CD4-positive, alpha-beta memory T cell (primary cell): ENCODE results near the gene KIAA0319L. TPM values are rescaled to one million over a fixed set of nuclear protein-coding genes. Genes with fewer than 3 reads are reported as not detected.

Source experiments
- CTCF ChIA-PET: fragments of 350-600 bp; sonication (Branson Sonifier 250); formaldehyde crosslinking; loops from one replicate; lab custom pipeline; 2021; ENCODE audit warnings: inconsistent platforms; ENCODE audit not compliant: partially characterized antibody; lab: Charles Lee
- POLR2A ChIA-PET: fragments of 350-600 bp; sonication (Branson Sonifier 250); formaldehyde crosslinking; loops from one replicate; lab custom pipeline; 2021; ENCODE audit not compliant: partially characterized antibody; lab: Charles Lee
- DNase-seq, 5 donors: peaks; one replicate each; pipeline versions ENCODE4 v3.0.0 to v3.0.0-alpha.2; 2020 to 2022; ENCODE audit warnings: mixed read lengths in 1 of 5
- H3K27ac ChIP-seq: one replicate; pipeline ENCODE4 v1.7.0; 2013; ENCODE audit warnings: low read depth, low read length
- H3K27me3 ChIP-seq: 2 replicates; pipeline ENCODE4 v1.7.0; 2013; ENCODE audit warnings: mild to moderate bottlenecking, low read length, moderate library complexity; ENCODE audit not compliant: insufficient read depth
- H3K36me3 ChIP-seq: 2 replicates; pipeline ENCODE4 v1.7.0; 2013; ENCODE audit warnings: mild to moderate bottlenecking, low read length, moderate library complexity; ENCODE audit not compliant: insufficient read depth
- H3K4me1 ChIP-seq: 2 replicates; pipeline ENCODE4 v1.7.0; 2013; ENCODE audit warnings: mild to moderate bottlenecking, low read length, moderate library complexity; ENCODE audit not compliant: insufficient read depth
- H3K4me3 ChIP-seq, 2 donors: one replicate each; pipeline ENCODE4 v1.7.0; 2013; ENCODE audit warnings: low read length in 2 of 2, mild to moderate bottlenecking in 1 of 2
- H3K9me3 ChIP-seq, 2 donors: one replicate each; pipeline ENCODE4 v1.7.0; 2013; ENCODE audit warnings: low read length in 2 of 2, control low read depth in 1 of 2; ENCODE audit not compliant: control insufficient read depth in 1 of 2
- H3K27ac Mint-ChIP-seq, 7 donors: one replicate each; pipeline ENCODE4 v1.8.0; 2020 to 2021; ENCODE audit warnings: mixed read lengths in 7 of 7, mild to moderate bottlenecking in 6 of 7, inconsistent platforms in 3 of 7, moderate library complexity in 3 of 7
- H3K27me3 Mint-ChIP-seq, 2 donors: one replicate each; pipeline ENCODE4 v1.8.0; 2020 to 2021; ENCODE audit warnings: mixed read lengths in 2 of 2
- H3K36me3 Mint-ChIP-seq, 2 donors: one replicate each; pipeline ENCODE4 v1.8.0; 2020 to 2021; ENCODE audit warnings: mixed read lengths in 2 of 2, inconsistent platforms in 1 of 2, mild to moderate bottlenecking in 1 of 2
- H3K4me1 Mint-ChIP-seq, 4 donors: one replicate each; pipeline ENCODE4 v1.8.0; 2020 to 2021; ENCODE audit warnings: mixed read lengths in 4 of 4, mild to moderate bottlenecking in 1 of 4
- H3K4me3 Mint-ChIP-seq, 8 donors: one replicate each; pipeline ENCODE4 v1.8.0; 2020 to 2021; ENCODE audit warnings: mixed read lengths in 8 of 8, mild to moderate bottlenecking in 7 of 8, moderate library complexity in 6 of 8, inconsistent platforms in 3 of 8
- H3K9me3 Mint-ChIP-seq, 8 donors: one replicate each; pipeline ENCODE4 v1.8.0; 2020 to 2021; ENCODE audit warnings: mixed read lengths in 8 of 8, mild to moderate bottlenecking in 5 of 8, inconsistent platforms in 3 of 8, moderate library complexity in 1 of 8
- intact Hi-C: fragments of 100-400 bp; cut with micrococcal nuclease; formaldehyde crosslinking; loops from one replicate; pipeline ENCODE4 v1.15.1; 2023
- polyA plus RNA-seq, 2 donors: library from polyadenylated mRNA; unstranded; fragments of 300-500 nt; fragmentation: Illumina TruSeq; gene quantifications; one replicate each; pipeline ENCODE4 v1.2.3, GENCODE V29; 2021
- total RNA-seq, 2 experiments: library from RNA; stranded (reverse); gene quantifications; one replicate each; pipeline ENCODE4 v1.2.3, GENCODE V29; 2021

KIAA0319L gene
- total and polyA plus RNA-seq, 4 experiments from 2014 or later, result 12.7 to 82.9 (median 54.3) TPM

DNA sequence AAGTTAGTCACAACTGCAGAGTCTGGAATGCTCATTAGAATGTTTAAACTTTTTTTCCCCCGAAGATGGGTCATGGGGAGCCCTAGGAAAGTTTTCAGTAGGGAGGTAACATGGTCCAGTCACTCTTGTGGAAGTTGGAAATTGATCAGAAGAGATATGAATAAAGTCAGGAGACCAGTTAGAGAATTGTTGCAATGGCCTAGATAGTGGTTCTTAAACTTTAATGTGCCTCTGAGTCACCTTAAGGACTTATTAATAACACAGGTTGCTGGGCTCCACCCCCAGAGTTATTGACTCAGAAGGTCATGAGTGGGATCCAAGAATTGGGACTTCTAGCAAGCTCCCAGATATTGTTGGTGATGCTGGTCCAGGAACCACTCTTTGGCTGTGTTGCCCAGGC is 12.7 kb upstream of the KIAA0319L start:
- intact Hi-C loops, result loop anchor here (1.0 to 10.0 kb wide), 6 partner anchors 30 to 204 kb away; partner anchors contain the start of gene PSMB2
- H3K27me3 ChIP-seq, result no peaks in the 10 kb centered on the region
- H3K4me1 Mint-ChIP-seq, result peaks cover 4 to 16% (median 9%) of the 10 kb centered on the region in 4 donors
- peaks cover 6% of the 10 kb centered on the region for H3K4me1 ChIP-seq
- H3K9me3 ChIP-seq, result no peaks in the 10 kb centered on the region
- no peak for DNase-seq
- no peak overlapping the region for H3K4me3 Mint-ChIP-seq
- no peak overlapping the region for H3K27ac ChIP-seq
- peaks cover 0 to 1% of the 10 kb centered on the region in 2 donors for H3K27me3 Mint-ChIP-seq
- peaks cover 0 to 2% (median 0%) of the 10 kb centered on the region in 8 donors for H3K9me3 Mint-ChIP-seq
- peak overlapping the region in 1 of 7 donors; percentile 12 for H3K27ac Mint-ChIP-seq
- POLR2A ChIA-PET, result interaction anchor here (0.7 to 0.9 kb wide), 2 partner anchors 200 to 202 kb away, joined by 3 to 4 read pairs; partner anchors contain the start of gene CLSPN
- CTCF ChIA-PET, result interaction anchor here (1.5 to 4.1 kb wide), 4 partner anchors 118 to 160 kb away, joined by 4 to 50 read pairs (median 32); no protein-coding TSS in a partner anchor
- no peak overlapping the region for H3K4me3 ChIP-seq
- peaks cover 0 to 3% of the 10 kb centered on the region in 2 donors for H3K36me3 Mint-ChIP-seq
- no peaks in the 10 kb centered on the region for H3K36me3 ChIP-seq

DNA sequence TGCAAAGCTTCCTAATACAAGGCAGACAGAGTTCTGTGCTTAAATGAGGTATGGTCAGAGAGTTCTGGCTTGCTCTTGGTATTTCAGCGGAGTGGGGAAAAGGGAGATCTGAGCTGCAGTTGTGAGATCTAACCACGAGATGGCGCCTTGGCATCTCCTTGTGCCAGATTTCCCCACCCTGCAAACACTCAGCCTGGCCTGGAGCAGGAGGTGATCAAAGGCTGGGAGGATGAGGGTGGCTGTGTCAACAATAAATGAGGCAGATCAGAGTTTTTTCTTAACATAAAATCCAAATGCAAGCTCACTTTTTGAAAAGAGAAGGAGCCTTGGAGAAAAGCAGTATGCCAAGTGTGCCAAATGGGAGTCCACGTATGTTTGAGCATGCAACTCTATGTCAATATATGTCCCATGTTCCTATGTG is 11.8 kb upstream of the KIAA0319L start:
- Mint-ChIP-seq H3K27ac (peak overlapping the region in 1 of 7 donors; percentile 10), H3K4me3 (no peak overlapping the region), H3K9me3 (peaks cover 0 to 2% (median 0%) of the 10 kb centered on the region in 8 donors), H3K27me3 (no peaks in the 10 kb centered on the region), H3K36me3 (peaks cover 5 to 11% of the 10 kb centered on the region in 2 donors), H3K4me1 (peaks cover 8 to 24% (median 16%) of the 10 kb centered on the region in 4 donors)
- intact Hi-C loops, result loop anchor here (1.0 to 10.0 kb wide), 6 partner anchors 31 to 205 kb away; partner anchors contain the start of gene PSMB2
- Histone ChIP-seq H3K9me3 (no peaks in the 10 kb centered on the region), H3K4me3 (no peak overlapping the region), H3K27ac (no peak overlapping the region), H3K36me3 (peaks cover under 1% of the 10 kb centered on the region), H3K4me1 (peaks cover 6% of the 10 kb centered on the region), H3K27me3 (no peaks in the 10 kb centered on the region)
- peak in 4 of 5 donors; percentile 57 to 68 (median 62) for DNase-seq
- ChIA-PET POLR2A (interaction anchor here (0.8 to 2.1 kb wide), 10 partner anchors 9 to 201 kb away, joined by 3 to 14 read pairs (median 4); partner anchors contain the start of genes CLSPN, KIAA0319L and NCDN), CTCF (interaction anchor here (0.6 to 5.9 kb wide), 41 partner anchors 8 to 241 kb away, joined by 3 to 274 read pairs (median 4); partner anchors contain the start of genes C1orf216, CLSPN, KIAA0319L and NCDN)

DNA sequence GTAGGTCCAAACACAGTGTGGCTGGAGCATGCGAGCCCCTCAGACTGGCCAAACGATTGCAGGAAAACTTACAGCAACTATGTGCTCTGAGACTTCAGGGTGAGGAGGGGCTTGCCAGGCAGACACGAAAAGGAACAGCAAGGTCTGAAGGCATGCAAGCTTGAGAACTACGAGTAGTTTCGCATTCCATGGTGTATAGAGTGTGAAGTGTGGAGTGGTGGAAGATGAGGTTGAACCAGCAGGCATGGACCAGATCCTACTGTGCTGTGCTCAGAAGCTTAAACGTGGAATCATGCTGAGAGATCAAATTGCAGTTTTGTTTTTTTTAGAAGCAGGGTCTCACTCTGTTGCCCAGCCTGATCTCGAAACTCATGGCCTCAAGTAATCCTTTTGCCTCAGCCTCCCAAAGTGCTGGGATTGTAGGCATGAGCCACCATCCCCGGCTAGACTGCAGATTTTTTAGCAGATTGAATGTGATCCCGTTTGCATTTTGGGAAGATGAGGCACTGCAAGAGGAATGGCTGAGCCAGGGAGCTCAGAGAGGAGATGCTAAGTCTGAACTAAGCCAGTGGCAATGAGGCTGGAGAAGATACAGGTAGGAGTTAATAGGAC is 10.8 kb upstream of the KIAA0319L start:
- ChIA-PET POLR2A (interaction anchor here (1.1 to 2.1 kb wide), 5 partner anchors 10 to 156 kb away, joined by 3 to 14 read pairs (median 9); partner anchors contain the start of genes KIAA0319L and NCDN), CTCF (interaction anchor here (0.8 to 5.9 kb wide), 31 partner anchors 9 to 241 kb away, joined by 3 to 274 read pairs (median 4); partner anchors contain the start of genes C1orf216, CLSPN, KIAA0319L and NCDN)
- peaks cover 7% of the 10 kb centered on the region for H3K36me3 ChIP-seq
- no peak overlapping the region for H3K27ac ChIP-seq
- no peak overlapping the region for H3K4me3 ChIP-seq
- H3K27me3 ChIP-seq, result no peaks in the 10 kb centered on the region
- intact Hi-C loops, result loop anchor here (10.0 kb wide), 1 partner anchor 77 kb away; the partner anchor contains the start of gene PSMB2
- peaks cover 5% of the 10 kb centered on the region for H3K4me1 ChIP-seq
- no peaks in the 10 kb centered on the region for H3K27me3 Mint-ChIP-seq
- H3K36me3 Mint-ChIP-seq, result peaks cover 5 to 13% of the 10 kb centered on the region in 2 donors
- no peak for DNase-seq
- no peak overlapping the region for H3K27ac Mint-ChIP-seq
- no peak overlapping the region for H3K4me3 Mint-ChIP-seq
- H3K9me3 ChIP-seq, result no peaks in the 10 kb centered on the region
- peaks cover 0 to 2% (median 0%) of the 10 kb centered on the region in 8 donors for H3K9me3 Mint-ChIP-seq
- H3K4me1 Mint-ChIP-seq, result peaks cover 8 to 24% (median 18%) of the 10 kb centered on the region in 4 donors

DNA sequence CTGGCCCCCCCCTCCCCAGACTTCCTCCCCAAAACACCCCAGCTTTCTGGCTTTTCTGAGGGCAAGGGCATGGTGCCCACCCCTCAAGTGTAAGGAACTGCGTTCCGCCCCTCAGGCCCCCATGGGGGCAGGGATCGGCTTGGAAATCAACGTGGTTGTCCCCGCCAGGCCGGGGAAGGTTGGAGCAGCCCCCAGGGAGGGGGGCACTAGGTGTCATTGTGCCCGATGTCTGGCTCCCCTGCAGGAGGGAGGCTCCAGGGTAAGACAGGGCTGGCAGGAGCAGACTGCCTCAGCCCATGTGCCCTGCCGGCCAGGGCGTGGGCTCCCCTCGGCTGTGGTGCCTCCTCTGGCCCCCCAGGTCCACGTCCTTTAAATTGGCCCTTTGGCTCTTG is 8.5 kb upstream of the KIAA0319L start:
- no peaks in the 10 kb centered on the region for H3K27me3 Mint-ChIP-seq
- peaks cover 5 to 28% of the 10 kb centered on the region in 2 donors for H3K36me3 Mint-ChIP-seq
- H3K27ac Mint-ChIP-seq, result no peak overlapping the region
- Histone ChIP-seq H3K4me3 (no peak overlapping the region), H3K36me3 (peaks cover 7% of the 10 kb centered on the region), H3K27ac (no peak overlapping the region), H3K9me3 (no peaks in the 10 kb centered on the region), H3K4me1 (no peaks in the 10 kb centered on the region), H3K27me3 (no peaks in the 10 kb centered on the region)
- no peak for DNase-seq
- no peak overlapping the region for H3K4me3 Mint-ChIP-seq
- H3K9me3 Mint-ChIP-seq, result no peaks in the 10 kb centered on the region
- ChIA-PET POLR2A (interaction anchor here (1.1 to 2.3 kb wide), 4 partner anchors 26 to 204 kb away, joined by 3 to 23 read pairs (median 4); partner anchors contain the start of gene CLSPN), CTCF (interaction anchor here (1.1 to 5.9 kb wide), 20 partner anchors 8 to 214 kb away, joined by 3 to 274 read pairs (median 6); partner anchors contain the start of genes C1orf216, CLSPN, KIAA0319L and NCDN)
- H3K4me1 Mint-ChIP-seq, result peaks cover 14 to 34% (median 20%) of the 10 kb centered on the region in 4 donors
- intact Hi-C loops, result loop anchor here (10.0 kb wide), 1 partner anchor 79 kb away; the partner anchor contains the start of gene PSMB2

DNA sequence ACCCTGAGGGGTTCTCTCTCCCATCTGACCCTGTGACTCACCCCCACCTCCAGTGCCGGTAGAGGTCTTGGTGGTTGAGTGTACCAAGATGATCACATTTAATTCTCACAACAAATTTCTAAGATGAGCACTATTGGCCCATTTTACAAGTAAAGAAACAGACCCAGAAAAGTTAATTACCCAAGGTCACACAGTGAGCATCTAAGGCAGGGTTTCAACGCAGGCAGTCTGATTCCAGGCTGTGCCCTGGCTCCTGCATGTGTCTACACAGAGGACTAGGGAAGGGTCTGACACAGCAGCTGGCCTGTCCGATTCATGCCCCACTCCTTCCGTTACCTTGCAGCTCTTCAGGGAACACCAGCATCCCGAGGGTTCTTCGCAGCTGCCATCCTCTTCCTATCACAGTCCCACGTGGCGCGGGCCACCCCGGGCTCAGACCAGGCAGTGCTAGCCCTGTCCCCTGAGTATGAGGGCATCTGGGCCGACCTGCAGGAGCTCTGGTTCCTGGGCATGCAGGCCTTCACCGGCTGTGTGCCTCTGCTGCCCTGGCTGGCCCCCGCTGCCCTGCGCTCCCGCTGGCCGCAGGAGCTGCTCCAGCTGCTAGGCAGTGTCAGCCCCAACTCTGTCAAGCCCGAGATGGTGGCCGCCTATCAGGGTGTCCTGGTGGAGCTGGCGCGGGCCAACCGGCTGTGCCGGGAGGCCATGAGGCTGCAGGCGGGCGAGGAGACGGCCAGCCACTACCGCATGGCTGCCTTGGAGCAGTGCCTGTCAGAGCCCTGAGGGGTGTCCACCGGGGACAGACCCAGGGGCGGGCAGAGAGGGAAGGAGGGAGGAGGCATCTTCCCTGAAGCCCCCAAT is 7.9 kb upstream of the KIAA0319L start:
- Histone ChIP-seq H3K27ac (no peak overlapping the region), H3K4me3 (no peak overlapping the region), H3K4me1 (no peaks in the 10 kb centered on the region), H3K36me3 (peaks cover 7% of the 10 kb centered on the region), H3K27me3 (no peaks in the 10 kb centered on the region), H3K9me3 (no peaks in the 10 kb centered on the region)
- DNase-seq, result no peak
- Mint-ChIP-seq H3K4me1 (peaks cover 14 to 34% (median 20%) of the 10 kb centered on the region in 4 donors), H3K9me3 (no peaks in the 10 kb centered on the region), H3K27me3 (no peaks in the 10 kb centered on the region), H3K36me3 (peaks cover 5 to 28% of the 10 kb centered on the region in 2 donors), H3K27ac (peak overlapping the region in 6 of 7 donors; percentile 68 to 86 (median 70)), H3K4me3 (peak overlapping the region in 1 of 8 donors; percentile 0)
- intact Hi-C loops, result loop anchor here (1.0 to 10.0 kb wide), 2 partner anchors 80 to 114 kb away; partner anchors contain the start of gene PSMB2
- POLR2A ChIA-PET, result interaction anchor here (0.7 to 2.3 kb wide), 9 partner anchors 8 to 205 kb away, joined by 3 to 23 read pairs (median 3); partner anchors contain the start of genes CLSPN and TFAP2E
- CTCF ChIA-PET, result interaction anchor here (0.6 to 5.9 kb wide), 36 partner anchors 8 to 535 kb away, joined by 3 to 274 read pairs (median 5); partner anchors contain the start of genes C1orf216, CLSPN and TFAP2E
